K562 (cell line): ENCODE results near the gene UTP15. TPM values are rescaled to one million over a fixed set of nuclear protein-coding genes. Genes with fewer than 3 reads are reported as not detected.
A peak's percentile ranks its signal among the peaks of the same experiment; 100 is the strongest.

Experiments used
- CC2D1A ChIP-seq: fragments of 450-650 bp; IDR thresholded peaks from 2 replicates; pipeline ENCODE4 v1.6.1; 2017; ENCODE audit warnings: mild to moderate bottlenecking
- CHD4 ChIP-seq: fragments of 200-600 bp; sonication (generic); IDR thresholded peaks from 3 replicates; pipeline ENCODE4 v1.6.1; 2012; ENCODE audit warnings: low read depth, mild to moderate bottlenecking, mixed read lengths, low read length, inconsistent platforms; ENCODE audit not compliant: insufficient read depth, insufficient replicate concordance, poor library complexity, severe bottlenecking
- E2F3 ChIP-seq: fragments of 250-450 bp; sonication (Bioruptor Pico); IDR thresholded peaks from 2 replicates; pipeline ENCODE4 v1.4.0; 2020; ENCODE audit warnings: mild to moderate bottlenecking
- EP300 ChIP-seq: IDR thresholded peaks from 2 replicates; pipeline ENCODE4 v1.6.1; 2012; ENCODE audit warnings: low read length, improper control_type of control experiment
- GTF2A2 ChIP-seq: IDR thresholded peaks from 2 replicates; pipeline ENCODE4 v1.6.1; 2016; ENCODE audit warnings: mild to moderate bottlenecking, missing genetic modification characterization, missing compliant biosample characterization
- KDM1A ChIP-seq, 2 experiments: fragments of 450-650 bp; IDR thresholded peaks; 2 replicates each; pipeline ENCODE4 v1.6.1; 2016; ENCODE audit warnings: mild to moderate bottlenecking in 2 of 2
- PRPF4 ChIP-seq: fragments of 200-400 bp; formaldehyde crosslinking; IDR thresholded peaks from one replicate; pipeline ENCODE4 v1.6.1; 2017; ENCODE audit warnings: low read length, low read depth, mild to moderate bottlenecking; ENCODE audit not compliant: insufficient read depth, poor library complexity, severe bottlenecking
- RAD21 ChIP-seq, 2 experiments: fragments of 250-450 bp in 1 of 2; fragments of 450-650 bp in 1 of 2; sonication (Bioruptor Pico) in 1 of 2; formaldehyde crosslinking in 1 of 2; IDR thresholded peaks in 1 of 2; conservative IDR thresholded peaks in 1 of 2; 2 replicates each; pipeline versions ENCODE4 v1.4.0 to v1.8.0; 2020 to 2022; ENCODE audit warnings: mild to moderate bottlenecking in 2 of 2, moderate library complexity in 1 of 2
- SRSF7 ChIP-seq: fragments of 200-400 bp; formaldehyde crosslinking; optimal IDR thresholded peaks from 2 replicates; pipeline ENCODE3; 2017; ENCODE audit warnings: mild to moderate bottlenecking, low read depth, low read length
- TOE1 ChIP-seq, 2 experiments: fragments of 450-650 bp in 1 of 2; sonication (generic) in 1 of 2; formaldehyde crosslinking in 1 of 2; IDR thresholded peaks; 2 replicates each; pipeline versions ENCODE4 v1.7.1 to v1.8.0; 2016 to 2022; ENCODE audit warnings: borderline replicate concordance in 2 of 2, mild to moderate bottlenecking in 2 of 2, antibody characterized with exemption in 1 of 2, inconsistent platforms in 1 of 2, low read depth in 1 of 2, missing genetic modification reagents in 1 of 2, moderate library complexity in 1 of 2
- ZBTB8A ChIP-seq: fragments of 450-650 bp; IDR thresholded peaks from 2 replicates; pipeline ENCODE4 v1.6.1; 2018; ENCODE audit warnings: mild to moderate bottlenecking, moderate library complexity; ENCODE audit not compliant: partially characterized antibody
- ZNF668 ChIP-seq: fragments of 250-450 bp; sonication (Bioruptor Pico); IDR thresholded peaks from 2 replicates; pipeline ENCODE4 v1.8.0; 2022; ENCODE audit warnings: mild to moderate bottlenecking, inconsistent platforms
- polyA plus RNA-seq, 8 experiments: library from polyadenylated mRNA; depleted of rRNA in 4 of 8; stranded (reverse) in 5 of 8; unstranded in 3 of 8; fragments of >200 nt; fragmentation: Nextera tagmentation in 2 of 8; fragmentation: Illumina TruSeq in 1 of 8; extraction: Ambion mirVana in 2 of 8; extraction: Trizol in 1 of 8; gene quantifications; 2 replicates each; pipeline versions ENCODE4 v1.2.1 to v1.2.3, GENCODE V29; 2011 to 2014; ENCODE audit warnings: inconsistent platforms in 1 of 8, missing spikeins in 1 of 8
- total RNA-seq, 7 experiments: library from RNA; depleted of rRNA in 6 of 7; stranded (reverse); fragments of >200 nt in 6 of 7; fragmentation: Illumina TruSeq in 2 of 7; extraction: Trizol in 2 of 7; gene quantifications; 2 replicates each; pipeline versions ENCODE4 v1.2.1 to v1.2.3, GENCODE V29; 2011 to 2021; ENCODE audit warnings: low replicate concordance in 1 of 7
- TF ChIP-seq, protein P1 (sequence below): sonication (generic); formaldehyde crosslinking; IDR thresholded peaks from 2 replicates; pipeline ENCODE4 v1.9.0; 2022; ENCODE audit warnings: mild to moderate bottlenecking, missing genetic modification reagents
- TF ChIP-seq, protein P2 (sequence below): fragments of 450-650 bp; formaldehyde crosslinking; IDR thresholded peaks from 2 replicates; pipeline ENCODE4 v1.4.0; 2020; ENCODE audit warnings: mild to moderate bottlenecking, mixed read lengths
- TF ChIP-seq, protein P3 (sequence below): sonication (generic); formaldehyde crosslinking; IDR thresholded peaks from 2 replicates; pipeline ENCODE4 v1.9.0; 2022; ENCODE audit warnings: mild to moderate bottlenecking, missing genetic modification reagents
- TF ChIP-seq, protein P4 (sequence below): fragments of 250-450 bp; sonication (Bioruptor Pico); IDR thresholded peaks from 2 replicates; pipeline ENCODE4 v1.9.0; 2021; ENCODE audit warnings: mild to moderate bottlenecking, inconsistent platforms

The UTP15 gene
- total and polyA plus RNA-seq, 9 of the 15 experiments (the other 6 are each of a cell fraction or from before 2014, with no cell fraction given) = 28.1 to 49.3 (median 37.0) TPM

DNA sequence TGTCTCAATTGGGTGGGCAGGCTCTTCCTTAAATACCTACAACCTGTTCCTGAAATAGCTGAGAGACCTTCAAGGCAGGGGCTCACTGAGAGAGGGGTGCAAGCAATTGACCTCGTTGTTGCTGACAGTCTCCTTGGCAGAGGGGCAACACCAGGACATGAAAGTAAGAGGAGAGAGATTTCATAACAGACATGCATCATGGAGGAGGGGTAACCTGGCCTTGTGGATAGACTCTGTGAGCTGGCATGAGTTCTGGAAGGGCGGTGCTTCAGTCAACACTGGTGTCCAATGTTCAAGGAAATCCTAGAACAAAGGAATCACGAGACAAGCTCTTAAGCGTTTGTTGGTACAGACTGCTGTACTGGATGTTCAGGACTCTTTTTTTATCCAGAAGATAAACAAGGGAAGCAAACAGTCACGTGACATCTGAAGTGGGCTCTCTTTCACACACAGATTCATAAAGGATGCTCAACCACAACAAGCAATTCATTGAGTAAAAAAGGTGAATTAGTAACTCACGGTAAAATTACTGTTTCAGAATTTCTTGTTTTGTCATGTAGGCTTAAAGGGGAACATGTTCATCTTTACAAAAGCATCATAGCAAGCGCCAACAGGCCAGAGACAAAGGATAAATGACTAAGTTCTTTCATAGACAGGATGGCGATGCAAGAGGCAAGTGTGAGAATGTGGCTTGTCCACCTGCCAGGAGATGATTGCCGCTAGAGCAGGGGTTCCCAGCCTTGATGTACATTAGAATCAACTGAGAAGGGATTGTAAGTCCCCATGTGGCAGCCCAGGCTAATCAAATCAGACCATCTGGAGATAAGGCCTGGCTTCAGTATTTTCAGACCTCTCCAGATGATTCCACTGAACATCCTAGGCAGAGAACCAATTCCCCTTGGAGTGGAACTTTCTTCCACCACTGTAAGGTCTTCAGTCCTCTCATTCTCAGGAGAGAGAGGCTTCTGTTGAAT, 20.8 kb upstream of the UTP15 start (continued):
- TF ChIP-seq E2F3 (CRISPR knock-in tag) = no peak
- no peak for TF ChIP-seq EP300
- TF ChIP-seq, protein P1, sequence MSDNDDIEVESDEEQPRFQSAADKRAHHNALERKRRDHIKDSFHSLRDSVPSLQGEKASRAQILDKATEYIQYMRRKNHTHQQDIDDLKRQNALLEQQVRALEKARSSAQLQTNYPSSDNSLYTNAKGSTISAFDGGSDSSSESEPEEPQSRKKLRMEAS = no peak
- TF ChIP-seq ZNF668 = no peak
- TF ChIP-seq, protein P2, sequence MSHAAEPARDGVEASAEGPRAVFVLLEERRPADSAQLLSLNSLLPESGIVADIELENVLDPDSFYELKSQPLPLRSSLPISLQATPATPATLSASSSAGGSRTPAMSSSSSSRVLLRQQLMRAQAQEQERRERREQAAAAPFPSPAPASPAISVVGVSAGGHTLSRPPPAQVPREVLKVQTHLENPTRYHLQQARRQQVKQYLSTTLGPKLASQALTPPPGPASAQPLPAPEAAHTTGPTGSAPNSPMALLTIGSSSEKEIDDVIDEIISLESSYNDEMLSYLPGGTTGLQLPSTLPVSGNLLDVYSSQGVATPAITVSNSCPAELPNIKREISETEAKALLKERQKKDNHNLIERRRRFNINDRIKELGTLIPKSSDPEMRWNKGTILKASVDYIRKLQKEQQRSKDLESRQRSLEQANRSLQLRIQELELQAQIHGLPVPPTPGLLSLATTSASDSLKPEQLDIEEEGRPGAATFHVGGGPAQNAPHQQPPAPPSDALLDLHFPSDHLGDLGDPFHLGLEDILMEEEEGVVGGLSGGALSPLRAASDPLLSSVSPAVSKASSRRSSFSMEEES = peak; percentile 93
- TF ChIP-seq, protein P3, sequence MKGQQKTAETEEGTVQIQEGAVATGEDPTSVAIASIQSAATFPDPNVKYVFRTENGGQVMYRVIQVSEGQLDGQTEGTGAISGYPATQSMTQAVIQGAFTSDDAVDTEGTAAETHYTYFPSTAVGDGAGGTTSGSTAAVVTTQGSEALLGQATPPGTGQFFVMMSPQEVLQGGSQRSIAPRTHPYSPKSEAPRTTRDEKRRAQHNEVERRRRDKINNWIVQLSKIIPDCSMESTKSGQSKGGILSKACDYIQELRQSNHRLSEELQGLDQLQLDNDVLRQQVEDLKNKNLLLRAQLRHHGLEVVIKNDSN = 0 out of 2 replicates have a peak, but pooled peaks have one; percentile 19
- TF ChIP-seq CHD4 = no peak
- TF ChIP-seq, protein P4, sequence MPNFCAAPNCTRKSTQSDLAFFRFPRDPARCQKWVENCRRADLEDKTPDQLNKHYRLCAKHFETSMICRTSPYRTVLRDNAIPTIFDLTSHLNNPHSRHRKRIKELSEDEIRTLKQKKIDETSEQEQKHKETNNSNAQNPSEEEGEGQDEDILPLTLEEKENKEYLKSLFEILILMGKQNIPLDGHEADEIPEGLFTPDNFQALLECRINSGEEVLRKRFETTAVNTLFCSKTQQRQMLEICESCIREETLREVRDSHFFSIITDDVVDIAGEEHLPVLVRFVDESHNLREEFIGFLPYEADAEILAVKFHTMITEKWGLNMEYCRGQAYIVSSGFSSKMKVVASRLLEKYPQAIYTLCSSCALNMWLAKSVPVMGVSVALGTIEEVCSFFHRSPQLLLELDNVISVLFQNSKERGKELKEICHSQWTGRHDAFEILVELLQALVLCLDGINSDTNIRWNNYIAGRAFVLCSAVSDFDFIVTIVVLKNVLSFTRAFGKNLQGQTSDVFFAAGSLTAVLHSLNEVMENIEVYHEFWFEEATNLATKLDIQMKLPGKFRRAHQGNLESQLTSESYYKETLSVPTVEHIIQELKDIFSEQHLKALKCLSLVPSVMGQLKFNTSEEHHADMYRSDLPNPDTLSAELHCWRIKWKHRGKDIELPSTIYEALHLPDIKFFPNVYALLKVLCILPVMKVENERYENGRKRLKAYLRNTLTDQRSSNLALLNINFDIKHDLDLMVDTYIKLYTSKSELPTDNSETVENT = no peak
- TF ChIP-seq ZBTB8A = no peak
- TF ChIP-seq CC2D1A = no peak
- TF ChIP-seq RAD21 (CRISPR knock-in tag; conservative IDR thresholded peaks at IDR 0.05 in 1 of 2, IDR thresholded peaks at IDR 0.05 in 1 of 2) = no peak
- TF ChIP-seq PRPF4 = no peak
- peak; percentile 55; the same call in 1 of the 2 replicates for TF ChIP-seq TOE1 (IDR thresholded peaks at IDR 0.05; ENCODE audit: borderline replicate concordance)
- no peak for TF ChIP-seq TOE1 (CRISPR knock-in tag; IDR thresholded peaks at IDR 0.05; ENCODE audit: borderline replicate concordance, low read depth)
- TF ChIP-seq SRSF7 = no peak
- TF ChIP-seq KDM1A (IDR thresholded peaks at IDR 0.05) = no peak
- TF ChIP-seq GTF2A2 = no peak
